Measurements from ENCODE around the gene ARHGEF7. TPM values are rescaled to one million over a fixed set of nuclear protein-coding genes. Genes with fewer than 3 reads are reported as not detected.
"Not testable (repeated sequence)": the region's sequence is repeated elsewhere in the genome, so short reads cannot be mapped to it uniquely, and the experiment has no call there.

ARHGEF7 gene
- polyA plus RNA-seq, 1 experiment: 40.3 TPM

DNA sequence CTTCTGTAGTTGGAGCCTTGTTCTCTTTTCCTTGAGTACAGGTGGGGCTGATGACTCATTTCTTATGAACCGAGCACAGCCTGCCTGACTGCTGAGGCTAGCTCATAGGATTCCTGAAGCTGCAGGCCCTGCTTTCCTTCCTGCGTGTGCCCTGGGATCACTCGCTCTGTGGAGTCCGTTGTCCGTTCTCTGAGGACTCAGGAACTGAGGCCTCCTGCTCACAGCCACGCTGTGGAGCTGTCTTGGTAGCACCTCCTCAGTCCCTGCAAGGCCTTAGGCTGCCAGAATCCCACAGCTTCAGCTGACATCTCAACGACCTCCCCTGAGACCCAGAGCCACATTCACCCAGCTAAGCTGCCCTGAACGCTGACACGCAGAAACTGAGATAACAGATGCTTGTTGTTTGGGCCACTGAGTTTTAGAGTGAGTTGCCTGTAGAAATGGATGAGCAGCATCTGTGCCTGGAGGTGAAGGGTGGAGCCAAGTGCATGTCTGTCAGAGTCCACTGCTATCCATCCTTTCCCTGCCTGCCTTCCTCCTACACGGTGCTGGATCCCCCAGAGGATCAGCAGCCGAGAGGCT is 72.9 kb downstream of the ARHGEF7 start:
- DNase-seq (ENCODE audit: low read depth, low spot score): peak; percentile 20
- peak overlapping the region; percentile 73 for H3K27ac ChIP-seq (ENCODE audit: low read depth, low read length)
- TF ChIP-seq, protein P1, sequence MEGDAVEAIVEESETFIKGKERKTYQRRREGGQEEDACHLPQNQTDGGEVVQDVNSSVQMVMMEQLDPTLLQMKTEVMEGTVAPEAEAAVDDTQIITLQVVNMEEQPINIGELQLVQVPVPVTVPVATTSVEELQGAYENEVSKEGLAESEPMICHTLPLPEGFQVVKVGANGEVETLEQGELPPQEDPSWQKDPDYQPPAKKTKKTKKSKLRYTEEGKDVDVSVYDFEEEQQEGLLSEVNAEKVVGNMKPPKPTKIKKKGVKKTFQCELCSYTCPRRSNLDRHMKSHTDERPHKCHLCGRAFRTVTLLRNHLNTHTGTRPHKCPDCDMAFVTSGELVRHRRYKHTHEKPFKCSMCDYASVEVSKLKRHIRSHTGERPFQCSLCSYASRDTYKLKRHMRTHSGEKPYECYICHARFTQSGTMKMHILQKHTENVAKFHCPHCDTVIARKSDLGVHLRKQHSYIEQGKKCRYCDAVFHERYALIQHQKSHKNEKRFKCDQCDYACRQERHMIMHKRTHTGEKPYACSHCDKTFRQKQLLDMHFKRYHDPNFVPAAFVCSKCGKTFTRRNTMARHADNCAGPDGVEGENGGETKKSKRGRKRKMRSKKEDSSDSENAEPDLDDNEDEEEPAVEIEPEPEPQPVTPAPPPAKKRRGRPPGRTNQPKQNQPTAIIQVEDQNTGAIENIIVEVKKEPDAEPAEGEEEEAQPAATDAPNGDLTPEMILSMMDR (IDR thresholded peaks at IDR 0.05; ENCODE audit: low read depth, low read length): no peak
- no peaks in the 10 kb centered on the region for H3K9me3 ChIP-seq (ENCODE audit: control insufficient read depth, insufficient read depth, low read length)
- POLR2A ChIA-PET: no interaction called here
- CTCF ChIA-PET: no interaction called here
- no peak overlapping the region for H3K4me3 ChIP-seq (ENCODE audit: low read depth, low read length)
- no peaks in the 10 kb centered on the region for H3K27me3 ChIP-seq (ENCODE audit: control insufficient read depth, insufficient read depth, low read length)

DNA sequence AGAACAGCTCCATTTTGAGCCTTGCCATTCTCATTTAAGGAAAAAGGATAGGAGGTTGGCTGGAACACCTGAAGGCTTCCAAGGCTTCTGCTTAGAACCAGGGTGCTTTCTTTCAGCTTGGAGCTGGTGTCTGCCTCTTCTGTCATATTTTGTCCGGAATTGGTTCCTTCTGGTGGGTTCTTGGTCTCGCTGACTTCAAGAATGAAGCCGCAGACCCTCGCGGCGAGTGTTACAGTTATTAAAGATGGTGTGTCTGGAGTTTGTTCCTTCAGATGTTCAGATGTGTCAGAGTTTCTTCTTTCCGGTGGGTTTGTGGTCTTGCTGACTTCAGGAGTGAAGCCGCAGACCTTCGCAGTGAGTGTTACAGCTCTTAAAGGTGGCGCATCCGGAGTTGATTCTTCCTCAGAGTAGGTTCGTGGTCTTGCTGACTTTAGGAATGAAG is 74.0 kb downstream of the ARHGEF7 start:
- DNase-seq (ENCODE audit: low read depth, low spot score); H3K27me3 ChIP-seq (ENCODE audit: control insufficient read depth, insufficient read depth, low read length); H3K9me3 ChIP-seq (ENCODE audit: control insufficient read depth, insufficient read depth, low read length); H3K27ac ChIP-seq (ENCODE audit: low read depth, low read length); H3K4me3 ChIP-seq (ENCODE audit: low read depth, low read length): not testable (repeated sequence)
- ChIA-PET CTCF (interaction anchor here (0.6 to 2.2 kb wide), 2 partner anchors 121 to 297 kb away, joined by 4 to 5 read pairs; no protein-coding TSS in a partner anchor), POLR2A (interaction anchor here (0.6 kb wide), 1 partner anchor 163 kb away, joined by 3 read pairs; no protein-coding TSS in a partner anchor)

DNA sequence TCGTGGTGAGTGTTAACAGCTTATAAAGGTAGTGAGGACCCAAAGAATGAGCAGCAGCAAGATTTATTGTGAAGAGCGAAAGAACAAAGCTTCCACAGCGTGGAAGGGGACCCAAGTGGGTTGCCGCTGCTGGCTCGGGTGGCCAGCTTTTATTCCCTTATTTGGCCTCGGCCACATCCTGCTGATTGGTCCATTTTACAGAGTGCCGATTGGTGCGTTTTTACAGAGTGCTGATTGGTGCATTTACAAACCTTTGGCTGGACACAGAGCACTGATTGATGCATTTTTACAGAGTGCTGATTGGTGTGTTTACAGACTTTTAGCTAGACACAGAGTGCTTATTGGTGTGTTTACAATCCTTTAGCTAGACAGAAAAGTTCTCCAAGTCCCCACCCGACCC is 74.4 kb downstream of the ARHGEF7 start:
- H3K27ac ChIP-seq (ENCODE audit: low read depth, low read length); H3K4me3 ChIP-seq (ENCODE audit: low read depth, low read length); DNase-seq (ENCODE audit: low read depth, low spot score); H3K9me3 ChIP-seq (ENCODE audit: control insufficient read depth, insufficient read depth, low read length); H3K27me3 ChIP-seq (ENCODE audit: control insufficient read depth, insufficient read depth, low read length); POLR2A ChIA-PET: not testable (repeated sequence)
- CTCF ChIA-PET: interaction anchor here (0.6 to 2.2 kb wide), 2 partner anchors 122 to 298 kb away, joined by 4 to 5 read pairs; no protein-coding TSS in a partner anchor

DNA sequence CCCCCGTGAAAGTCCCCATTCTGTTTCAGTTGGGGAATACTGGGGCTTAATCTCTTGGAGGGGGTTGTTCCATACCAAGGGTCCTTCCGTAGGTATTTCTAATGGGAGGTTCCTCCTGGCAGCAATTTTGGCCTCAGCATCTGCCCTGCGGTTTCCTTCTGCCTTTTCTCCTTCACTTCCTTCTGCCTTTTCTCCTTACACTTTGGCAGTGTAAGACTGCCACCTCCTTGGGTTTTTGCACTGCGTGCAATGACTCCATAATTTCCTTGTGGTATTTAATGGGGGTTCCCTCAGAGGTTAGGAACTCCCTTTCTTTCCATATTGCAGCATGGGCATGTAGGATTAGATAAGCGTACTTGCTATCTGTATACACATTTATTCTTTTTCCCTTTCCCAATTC is 78.1 kb downstream of the ARHGEF7 start:
- H3K4me3 ChIP-seq (ENCODE audit: low read depth, low read length); POLR2A ChIA-PET; H3K9me3 ChIP-seq (ENCODE audit: control insufficient read depth, insufficient read depth, low read length); H3K27me3 ChIP-seq (ENCODE audit: control insufficient read depth, insufficient read depth, low read length); CTCF ChIA-PET; H3K27ac ChIP-seq (ENCODE audit: low read depth, low read length); DNase-seq (ENCODE audit: low read depth, low spot score): not testable (repeated sequence)

DNA sequence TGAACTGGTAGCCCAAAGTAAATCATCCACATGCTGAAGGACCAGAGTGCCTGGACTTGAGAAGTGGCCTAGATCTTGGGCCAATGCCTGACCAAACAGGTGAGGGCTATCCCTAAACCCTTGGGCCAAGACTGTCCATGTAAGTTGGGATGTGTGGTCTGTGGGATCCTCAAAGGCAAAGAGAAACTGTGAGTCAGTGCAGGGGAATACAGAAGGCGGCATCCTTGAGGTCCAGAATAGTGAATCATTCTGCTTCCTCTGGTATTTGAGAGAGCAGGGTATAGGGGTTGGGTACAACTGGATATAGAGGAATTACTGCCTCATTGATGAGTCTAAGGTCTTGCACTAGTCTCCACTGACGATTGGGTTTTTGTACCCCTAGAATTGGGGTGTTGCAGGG is 79.5 kb downstream of the ARHGEF7 start:
- POLR2A ChIA-PET; H3K4me3 ChIP-seq (ENCODE audit: low read depth, low read length); H3K27me3 ChIP-seq (ENCODE audit: control insufficient read depth, insufficient read depth, low read length): not testable (repeated sequence)

DNA sequence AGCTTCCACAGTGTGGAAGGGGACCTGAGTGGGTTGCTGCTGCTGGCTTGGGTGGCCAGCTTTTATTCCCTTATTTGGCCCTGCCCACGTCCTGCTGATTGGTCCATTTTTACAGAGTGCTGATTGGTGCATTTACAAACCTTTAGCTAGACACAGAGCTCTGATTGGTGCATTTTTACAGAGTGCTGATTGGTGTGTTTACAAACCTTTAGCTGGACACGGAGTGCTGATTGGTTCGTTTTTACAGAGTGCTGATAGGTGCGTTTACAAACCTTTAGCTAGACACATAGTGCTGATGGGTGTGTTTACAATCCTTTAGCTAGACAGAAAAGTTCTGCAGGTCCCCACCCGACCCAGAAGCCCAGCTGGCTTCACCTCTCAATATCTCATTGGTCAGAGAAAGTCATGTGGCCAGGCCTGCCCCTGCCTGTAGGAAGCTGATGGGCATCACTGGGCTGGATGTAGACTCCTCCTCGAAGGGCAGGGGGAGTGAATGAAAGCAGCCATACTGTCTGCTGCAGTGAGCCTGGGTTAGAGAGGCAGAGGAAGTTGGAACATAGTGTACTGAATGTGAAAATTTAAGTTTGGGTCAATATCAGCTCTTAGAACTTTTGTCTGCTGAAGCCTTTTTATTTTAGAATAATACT is 83.7 kb downstream of the ARHGEF7 start:
- H3K27ac ChIP-seq (ENCODE audit: low read depth, low read length); CTCF ChIA-PET; DNase-seq (ENCODE audit: low read depth, low spot score); H3K4me3 ChIP-seq (ENCODE audit: low read depth, low read length); POLR2A ChIA-PET; H3K9me3 ChIP-seq (ENCODE audit: control insufficient read depth, insufficient read depth, low read length); H3K27me3 ChIP-seq (ENCODE audit: control insufficient read depth, insufficient read depth, low read length): not testable (repeated sequence)

More for the DNA sequence above, 79.5 kb downstream of the ARHGEF7 start:
- CTCF ChIA-PET; H3K9me3 ChIP-seq (ENCODE audit: control insufficient read depth, insufficient read depth, low read length): not testable (repeated sequence)
- H3K27ac ChIP-seq (ENCODE audit: low read depth, low read length): peak overlapping the region; percentile 85
- DNase-seq (ENCODE audit: low read depth, low spot score): peak; percentile 38

DNA sequence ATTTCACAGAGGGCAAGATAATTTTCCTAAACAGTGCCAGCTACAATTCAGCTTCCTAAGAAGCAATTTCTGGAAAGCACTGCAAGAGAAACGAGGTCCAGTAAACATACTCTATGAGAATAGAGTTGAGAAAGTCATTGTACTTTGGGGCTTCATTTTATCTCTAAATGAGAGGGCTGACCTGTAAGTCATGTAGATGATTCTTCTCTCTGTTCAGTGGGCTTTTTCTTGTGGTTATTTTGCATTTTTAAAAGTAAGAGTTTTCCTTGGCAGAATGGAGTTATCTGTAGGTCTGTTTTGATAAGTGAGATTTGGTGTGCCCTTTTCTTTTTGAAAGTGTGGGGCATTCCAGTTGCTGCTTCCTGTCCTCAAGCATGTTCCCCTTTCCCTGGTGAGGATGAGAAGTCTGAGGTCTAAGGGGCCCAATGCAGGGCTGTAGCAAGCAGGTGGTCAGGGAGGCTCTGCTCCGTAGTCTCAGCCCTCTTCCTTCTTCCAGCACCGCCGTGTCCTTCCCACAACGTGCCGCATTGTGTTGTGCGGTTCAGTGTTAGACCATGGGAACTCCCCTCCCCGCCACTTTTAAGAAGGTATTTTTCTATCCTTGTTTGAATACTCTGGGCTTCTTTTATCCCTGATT is 86.3 kb downstream of the ARHGEF7 start:
- CTCF ChIA-PET: interaction anchor here (1.0 kb wide), 1 partner anchor 16 kb away, joined by 3 read pairs; no protein-coding TSS in a partner anchor
- TF ChIP-seq, protein P1 (IDR thresholded peaks at IDR 0.05; ENCODE audit: low read depth, low read length): no peak
- H3K27ac ChIP-seq (ENCODE audit: low read depth, low read length): no peak overlapping the region

More for the DNA sequence above, 86.3 kb downstream of the ARHGEF7 start:
- Histone ChIP-seq H3K9me3 (ENCODE audit: control insufficient read depth, insufficient read depth, low read length) (no peaks in the 10 kb centered on the region; the same call in 1 of the 2 replicates), H3K27me3 (ENCODE audit: control insufficient read depth, insufficient read depth, low read length) (no peaks in the 10 kb centered on the region), H3K4me3 (ENCODE audit: low read depth, low read length) (no peak overlapping the region)
- POLR2A ChIA-PET: no interaction called here
- DNase-seq (ENCODE audit: low read depth, low spot score): no peak

Data from AG04450 (cell line).